HG02798 (cell line): ENCODE measurements around the gene FMNL2.
"Not testable (repeated sequence)": the region's sequence is repeated elsewhere in the genome, so short reads cannot be mapped to it uniquely, and the experiment has no call there.

ENCODE experiments used
- ATAC-seq: cut with Tn5 transposase; IDR thresholded peaks from one replicate; pipeline ENCODE4 v1.9.1; 2021; ENCODE audit warnings: mild to moderate bottlenecking; ENCODE audit not compliant: unreplicated experiment, poor library complexity

FMNL2 gene

DNA sequence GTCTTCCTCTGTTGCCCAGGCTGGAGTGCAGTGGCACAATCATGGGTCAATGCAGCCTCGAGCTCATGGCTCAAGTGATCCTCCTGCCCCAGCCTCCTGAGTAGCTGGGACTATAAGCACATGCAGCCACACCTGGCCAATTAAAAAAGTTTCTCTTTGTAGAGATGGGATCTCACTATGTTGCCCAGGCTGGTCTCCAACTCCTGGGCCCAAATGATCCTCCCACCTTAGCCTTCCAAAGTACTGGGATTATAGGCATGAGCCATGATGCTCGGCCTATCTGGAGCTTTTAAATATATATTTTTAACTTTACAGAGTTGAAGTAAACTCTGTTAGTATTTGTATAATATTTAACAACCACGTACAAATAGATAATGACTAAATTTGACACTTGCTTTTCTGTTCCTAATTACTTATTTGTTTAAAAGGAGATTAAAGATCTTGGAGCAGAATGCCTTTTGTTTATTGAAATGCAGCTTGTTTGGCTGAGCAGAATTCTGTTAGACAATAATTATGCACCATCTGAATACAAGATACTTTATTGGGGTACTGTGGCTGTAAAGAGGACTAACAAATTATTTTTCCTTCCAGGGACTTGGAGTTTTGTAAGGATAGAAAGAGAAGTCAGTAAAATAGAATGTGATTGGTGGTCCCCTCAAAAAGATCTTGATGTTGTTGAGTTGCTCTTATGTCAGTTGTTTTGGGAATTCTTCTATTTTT is 175.0 kb downstream of the FMNL2 start:
- ATAC-seq = no peak

- no peak for ATAC-seq
Observed at GRCh38 chr2:152510621-152511020, 175.6 kb downstream of the FMNL2 start.

GRCh38 chr2:152511981-152512380 is 177.0 kb downstream of the FMNL2 start:
- ATAC-seq = no peak

DNA sequence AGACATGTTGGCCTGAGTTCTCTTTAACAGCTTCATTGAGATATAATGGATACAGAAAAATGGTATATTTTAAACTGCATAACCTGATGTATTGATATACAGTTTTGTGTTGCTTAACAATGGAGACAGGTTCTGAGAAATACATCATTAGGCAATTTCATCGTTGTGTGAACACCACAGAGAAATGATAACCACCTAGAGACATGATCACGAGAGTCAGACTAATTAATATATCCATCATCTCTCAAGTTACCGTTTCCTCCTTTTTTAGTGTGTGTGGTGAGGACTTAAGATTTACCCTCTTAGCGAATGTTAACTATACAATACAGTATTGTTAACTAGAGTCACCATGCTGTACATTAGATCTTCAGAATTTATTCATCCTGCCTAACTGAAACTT is 178.1 kb downstream of the FMNL2 start:
- no peak for ATAC-seq

- ATAC-seq = no peak
Observed at GRCh38 chr2:152513681-152514080, 178.7 kb downstream of the FMNL2 start.

- no peak for ATAC-seq
Observed at GRCh38 chr2:152518034-152518433, 183.1 kb downstream of the FMNL2 start.

GRCh38 chr2:152518641-152519580 is 183.9 kb downstream of the FMNL2 start:
- no peak for ATAC-seq

DNA sequence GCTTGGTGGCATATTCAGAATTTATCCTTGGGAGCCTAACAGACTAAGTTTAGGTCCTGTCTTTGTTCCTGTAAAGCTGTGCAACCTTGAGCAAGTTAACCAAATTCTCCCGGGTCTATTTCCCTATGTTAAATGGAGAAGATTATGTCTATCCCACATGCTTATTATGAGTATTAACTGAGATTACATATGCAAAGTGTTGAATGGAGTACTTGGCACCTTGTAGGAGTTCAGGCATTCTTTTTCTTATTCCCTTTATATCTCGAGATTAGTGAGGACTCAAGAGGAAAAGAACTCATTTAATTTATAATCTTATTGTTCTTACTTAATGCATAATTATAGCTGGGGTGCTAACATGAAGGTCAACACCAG is 184.6 kb downstream of the FMNL2 start:
- no peak for ATAC-seq

- no peak for ATAC-seq
Observed at GRCh38 chr2:152520759-152521158, 185.8 kb downstream of the FMNL2 start.

DNA sequence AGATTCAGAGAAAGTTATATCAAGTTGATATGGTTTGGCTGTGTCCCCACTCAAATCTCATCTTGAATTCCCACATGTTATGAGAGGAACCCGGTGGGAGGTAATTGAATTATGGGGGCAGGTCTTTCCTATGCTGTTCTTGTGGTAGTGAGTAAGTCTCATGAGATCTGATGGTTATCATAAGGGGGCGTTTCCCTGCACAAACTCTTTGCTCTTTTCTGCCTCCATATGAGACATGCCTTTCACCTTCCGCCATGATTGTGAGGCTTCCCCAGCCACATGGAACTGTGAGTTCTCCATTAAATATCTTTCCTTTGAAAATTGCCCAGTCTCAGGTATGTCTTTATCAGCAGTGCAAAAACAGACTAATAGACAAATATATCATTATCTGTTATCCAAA is 187.5 kb downstream of the FMNL2 start:
- ATAC-seq = not testable (repeated sequence)

- ATAC-seq = no peak
Observed at GRCh38 chr2:152523091-152523490, 188.1 kb downstream of the FMNL2 start.

- ATAC-seq = no peak
Observed at GRCh38 chr2:152525277-152525838, 190.4 kb downstream of the FMNL2 start.

DNA sequence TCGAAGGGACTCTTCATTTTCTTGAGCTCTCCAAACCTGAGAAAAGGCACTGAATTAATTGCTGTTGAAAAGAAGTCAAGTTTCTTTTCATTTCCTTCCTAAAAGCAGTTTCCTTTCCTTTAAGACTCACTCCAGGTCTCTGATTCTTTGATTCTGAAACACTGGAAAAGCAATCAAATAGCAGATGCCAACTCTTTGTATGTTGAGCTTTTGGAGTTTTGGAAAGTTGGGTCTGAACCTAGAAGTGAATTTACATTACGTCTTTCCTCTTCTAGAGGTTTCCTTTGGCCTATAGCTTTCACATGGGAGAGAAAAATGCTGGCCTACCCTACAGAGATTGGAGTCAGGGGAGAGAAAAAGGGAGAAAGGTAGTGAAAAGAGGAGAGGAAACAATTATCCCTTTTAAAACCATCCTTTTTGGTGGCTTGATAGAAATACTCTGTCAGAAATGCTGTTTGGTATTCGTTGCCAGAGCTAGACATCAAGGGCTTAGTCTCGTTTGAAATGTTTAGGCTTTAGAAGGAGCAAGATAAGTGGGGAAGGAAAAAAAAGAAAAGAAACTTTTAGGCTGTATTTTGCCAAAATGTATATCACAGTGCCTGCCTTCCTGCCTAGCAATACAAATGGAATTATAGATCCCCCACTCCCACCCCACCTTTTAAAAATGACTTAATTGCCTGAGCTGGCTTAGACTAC is 194.6 kb downstream of the FMNL2 start:
- ATAC-seq = no peak

- no peak for ATAC-seq
Observed at GRCh38 chr2:152532241-152532640, 197.3 kb downstream of the FMNL2 start.

- ATAC-seq = no peak
Observed at GRCh38 chr2:152534460-152535135, 199.6 kb downstream of the FMNL2 start.

- no peak for ATAC-seq
Observed at GRCh38 chr2:152537081-152537651, 202.2 kb downstream of the FMNL2 start.

- no peak for ATAC-seq
Observed at GRCh38 chr2:152539424-152539823, 204.4 kb downstream of the FMNL2 start.

GRCh38 chr2:152541712-152542111 is 206.7 kb downstream of the FMNL2 start:
- ATAC-seq = no peak

GRCh38 chr2:152542337-152542994 is 207.5 kb downstream of the FMNL2 start:
- no peak for ATAC-seq
